ENCODE measurements around the gene AP1S1.

DNA sequence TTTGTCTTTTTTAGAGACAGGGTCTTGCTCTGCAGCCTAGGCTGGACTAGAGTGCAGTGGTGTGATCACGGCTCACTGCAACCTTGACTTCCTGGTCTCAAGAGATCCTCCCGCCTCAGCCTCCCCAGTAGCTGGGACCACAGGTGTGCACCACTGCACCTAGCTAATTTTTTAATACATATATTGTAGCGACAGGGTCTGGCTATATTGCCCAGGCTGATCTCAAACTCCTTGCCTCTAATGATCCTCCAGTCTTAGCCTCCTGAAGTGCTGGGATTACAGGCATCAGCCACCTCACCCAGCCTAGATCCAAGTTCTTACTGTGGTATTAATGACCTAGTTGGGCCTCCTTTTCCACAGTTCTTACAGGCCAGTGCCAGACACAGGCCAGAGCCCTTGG lies 39.1 kb upstream of the AP1S1 start:
- TF ChIP-seq EP300 (IDR thresholded peaks at IDR 0.05) = no peak
- TF ChIP-seq, protein P1, sequence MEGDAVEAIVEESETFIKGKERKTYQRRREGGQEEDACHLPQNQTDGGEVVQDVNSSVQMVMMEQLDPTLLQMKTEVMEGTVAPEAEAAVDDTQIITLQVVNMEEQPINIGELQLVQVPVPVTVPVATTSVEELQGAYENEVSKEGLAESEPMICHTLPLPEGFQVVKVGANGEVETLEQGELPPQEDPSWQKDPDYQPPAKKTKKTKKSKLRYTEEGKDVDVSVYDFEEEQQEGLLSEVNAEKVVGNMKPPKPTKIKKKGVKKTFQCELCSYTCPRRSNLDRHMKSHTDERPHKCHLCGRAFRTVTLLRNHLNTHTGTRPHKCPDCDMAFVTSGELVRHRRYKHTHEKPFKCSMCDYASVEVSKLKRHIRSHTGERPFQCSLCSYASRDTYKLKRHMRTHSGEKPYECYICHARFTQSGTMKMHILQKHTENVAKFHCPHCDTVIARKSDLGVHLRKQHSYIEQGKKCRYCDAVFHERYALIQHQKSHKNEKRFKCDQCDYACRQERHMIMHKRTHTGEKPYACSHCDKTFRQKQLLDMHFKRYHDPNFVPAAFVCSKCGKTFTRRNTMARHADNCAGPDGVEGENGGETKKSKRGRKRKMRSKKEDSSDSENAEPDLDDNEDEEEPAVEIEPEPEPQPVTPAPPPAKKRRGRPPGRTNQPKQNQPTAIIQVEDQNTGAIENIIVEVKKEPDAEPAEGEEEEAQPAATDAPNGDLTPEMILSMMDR (IDR thresholded peaks at IDR 0.05) = no peak

Data from tibial nerve (tissue), 4 donors.